ENCODE measurements around the gene BRMS1.

DNA sequence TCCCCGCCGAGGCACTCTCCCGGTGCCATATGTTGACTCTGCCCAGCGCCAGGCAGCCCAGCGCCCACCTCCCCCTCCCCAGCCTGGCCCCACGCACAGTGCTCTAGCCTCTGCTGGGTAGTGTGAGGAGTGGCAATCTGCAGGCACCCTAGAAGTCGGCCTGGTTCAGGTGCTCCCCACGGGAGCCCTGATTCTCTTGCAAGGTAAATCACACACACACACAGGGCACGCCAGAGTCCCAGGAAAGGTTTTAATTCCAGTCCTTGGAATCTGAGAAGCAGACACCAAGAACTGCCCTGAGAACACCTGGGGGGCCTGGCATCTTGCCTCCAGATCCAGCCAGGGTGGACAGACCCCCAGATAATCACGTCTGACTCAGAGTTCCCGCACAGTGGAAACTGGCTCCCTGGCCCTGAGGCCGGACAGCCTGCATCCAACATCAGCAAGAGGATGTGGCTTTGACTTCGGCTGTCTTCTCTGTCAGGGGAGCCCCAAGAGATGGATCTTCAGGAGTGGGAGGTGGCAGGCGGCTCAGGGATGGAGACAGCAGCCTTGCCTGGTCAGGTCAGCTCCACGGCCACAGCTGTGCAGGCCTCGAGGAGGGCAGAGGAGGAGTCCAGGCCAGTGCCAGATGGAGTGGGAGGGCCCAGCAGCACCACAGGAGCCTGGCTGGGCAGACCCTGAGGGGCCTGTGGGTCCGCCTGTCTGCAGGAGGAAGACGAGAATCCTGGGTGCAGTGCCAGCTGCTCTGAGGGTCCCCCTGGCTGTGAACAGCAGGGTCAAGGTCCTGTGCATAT is 7.6 kb downstream of the BRMS1 start:
- TF ChIP-seq, protein P1, sequence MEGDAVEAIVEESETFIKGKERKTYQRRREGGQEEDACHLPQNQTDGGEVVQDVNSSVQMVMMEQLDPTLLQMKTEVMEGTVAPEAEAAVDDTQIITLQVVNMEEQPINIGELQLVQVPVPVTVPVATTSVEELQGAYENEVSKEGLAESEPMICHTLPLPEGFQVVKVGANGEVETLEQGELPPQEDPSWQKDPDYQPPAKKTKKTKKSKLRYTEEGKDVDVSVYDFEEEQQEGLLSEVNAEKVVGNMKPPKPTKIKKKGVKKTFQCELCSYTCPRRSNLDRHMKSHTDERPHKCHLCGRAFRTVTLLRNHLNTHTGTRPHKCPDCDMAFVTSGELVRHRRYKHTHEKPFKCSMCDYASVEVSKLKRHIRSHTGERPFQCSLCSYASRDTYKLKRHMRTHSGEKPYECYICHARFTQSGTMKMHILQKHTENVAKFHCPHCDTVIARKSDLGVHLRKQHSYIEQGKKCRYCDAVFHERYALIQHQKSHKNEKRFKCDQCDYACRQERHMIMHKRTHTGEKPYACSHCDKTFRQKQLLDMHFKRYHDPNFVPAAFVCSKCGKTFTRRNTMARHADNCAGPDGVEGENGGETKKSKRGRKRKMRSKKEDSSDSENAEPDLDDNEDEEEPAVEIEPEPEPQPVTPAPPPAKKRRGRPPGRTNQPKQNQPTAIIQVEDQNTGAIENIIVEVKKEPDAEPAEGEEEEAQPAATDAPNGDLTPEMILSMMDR (IDR thresholded peaks at IDR 0.05), result no peak
- TF ChIP-seq ZFX (IDR thresholded peaks at IDR 0.05; ENCODE audit: borderline replicate concordance), result no peak
